Measurements from ENCODE around the gene COG2. TPM values are rescaled to one million over a fixed set of nuclear protein-coding genes. Genes with fewer than 3 reads are reported as not detected.
A peak's percentile ranks its signal among the peaks of the same experiment; 100 is the strongest.

COG2 gene
- total and polyA plus RNA-seq, 2 of the 13 experiments (the other 11 are each of a cell fraction or from before 2014, with no cell fraction given), result 16.8 to 36.3 TPM

DNA sequence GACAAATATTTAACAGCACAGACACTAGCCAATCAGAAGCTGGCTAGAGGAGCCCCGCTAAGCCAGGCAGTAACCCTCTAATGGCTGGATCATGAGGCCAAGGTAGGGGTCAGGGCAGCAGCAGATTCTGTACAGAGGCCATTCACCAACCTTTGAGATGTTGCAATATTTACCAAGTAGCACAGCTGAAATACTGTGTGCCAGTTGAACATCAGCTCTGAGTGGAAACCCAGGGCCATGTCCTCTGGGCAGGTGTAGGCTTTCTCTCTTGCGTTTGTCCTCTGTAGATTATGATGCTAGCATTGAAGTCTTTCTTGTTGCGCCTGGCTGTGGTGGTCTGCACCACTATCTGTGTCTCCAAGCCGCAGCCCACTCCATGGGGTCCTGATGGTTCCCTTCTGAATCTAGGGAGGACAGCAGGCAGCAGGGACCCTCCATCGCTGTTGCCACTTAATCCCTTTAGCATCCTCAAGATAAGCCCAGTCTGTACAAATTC, 2.5 kb upstream of the COG2 start (continued):
- TF ChIP-seq KLF16 (CRISPR knock-in tag; IDR thresholded peaks at IDR 0.05) (peak in 1 of 2 experiments; percentile 71; a peak in 1 of 4 replicates), TBP (CRISPR knock-in tag; IDR thresholded peaks at IDR 0.05) (no peak), ZBTB20 (CRISPR knock-in tag; IDR thresholded peaks at IDR 0.05; ENCODE audit: borderline replicate concordance, low read depth) (peak; percentile 87; the same call in 1 of the 2 replicates), ZNF280B (CRISPR knock-in tag; IDR thresholded peaks at IDR 0.05; ENCODE audit: borderline replicate concordance) (no peak), RBM39 (IDR thresholded peaks at IDR 0.05; ENCODE audit: low read depth, low read length, poor library complexity, severe bottlenecking) (no peak), CENPT (CRISPR knock-in tag; IDR thresholded peaks at IDR 0.05; ENCODE audit: low read depth) (no peak), ELF1 (CRISPR knock-in tag; IDR thresholded peaks at IDR 0.05) (no peak), ZNF24 (IDR thresholded peaks at IDR 0.05) (0 out of 2 replicates have a peak, but pooled peaks have one; percentile 39), SSRP1 (CRISPR knock-in tag; IDR thresholded peaks at IDR 0.05) (no peak; the same call in 1 of the 2 replicates), RAD51 (IDR thresholded peaks at IDR 0.05; ENCODE audit: borderline replicate concordance) (no peak), ZNF576 (CRISPR knock-in tag; IDR thresholded peaks at IDR 0.05) (no peak), SNAI1 (CRISPR knock-in tag; IDR thresholded peaks at IDR 0.05; ENCODE audit: borderline replicate concordance) (0 out of 2 replicates have a peak, but pooled peaks have one; percentile 41), ZKSCAN1 (IDR thresholded peaks at IDR 0.05; ENCODE audit: low read length) (no peak), ZNF569 (CRISPR knock-in tag; IDR thresholded peaks at IDR 0.05; ENCODE audit: borderline replicate concordance) (no peak), MTA3 (CRISPR knock-in tag; IDR thresholded peaks at IDR 0.05) (no peak), TMF1 (CRISPR knock-in tag; IDR thresholded peaks at IDR 0.05; ENCODE audit: low read depth) (no peak), ZNF362 (CRISPR knock-in tag; IDR thresholded peaks at IDR 0.05; ENCODE audit: borderline replicate concordance) (no peak), ZBTB3 (CRISPR knock-in tag; IDR thresholded peaks at IDR 0.05; ENCODE audit: borderline replicate concordance, low read depth) (no peak), ZNF44 (CRISPR knock-in tag; IDR thresholded peaks at IDR 0.05) (no peak), TEAD2 (CRISPR knock-in tag; IDR thresholded peaks at IDR 0.05) (no peak), PAF1 (CRISPR knock-in tag; IDR thresholded peaks at IDR 0.05) (no peak), TAF15 (IDR thresholded peaks at IDR 0.05; ENCODE audit: low read depth, low read length, poor library complexity, severe bottlenecking) (no peak), ATF5 (CRISPR knock-in tag; IDR thresholded peaks at IDR 0.05; ENCODE audit: low read depth) (no peak)
- TF ChIP-seq, protein P1, sequence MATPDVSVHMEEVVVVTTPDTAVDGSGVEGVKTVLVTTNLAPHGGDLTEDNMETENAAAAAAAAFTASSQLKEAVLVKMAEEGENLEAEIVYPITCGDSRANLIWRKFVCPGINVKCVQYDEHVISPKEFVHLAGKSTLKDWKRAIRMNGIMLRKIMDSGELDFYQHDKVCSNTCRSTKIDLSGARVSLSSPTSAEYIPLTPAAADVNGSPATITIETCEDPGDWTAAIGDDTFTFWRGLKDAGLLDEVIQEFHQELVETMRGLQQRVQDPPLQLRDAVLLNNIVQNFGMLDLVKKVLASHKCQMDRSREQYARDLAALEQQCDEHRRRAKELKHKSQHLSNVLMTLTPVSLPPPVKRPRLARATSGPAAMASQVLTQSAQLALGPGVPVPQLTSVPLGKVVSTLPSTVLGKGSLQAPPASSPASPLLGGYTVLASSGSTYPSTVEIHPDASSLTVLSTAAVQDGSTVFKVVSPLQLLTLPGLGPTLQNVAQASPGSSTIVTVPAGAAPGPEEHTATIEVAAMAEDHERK (CRISPR knock-in tag; IDR thresholded peaks at IDR 0.05; ENCODE audit: low read depth), result no peak
